Ishikawa (cell line): ENCODE results near the gene TBX1.

Experiments
- CEBPB ChIP-seq: IDR thresholded peaks from 2 replicates; pipeline ENCODE4 v1.6.1; 2012
- CREB1 ChIP-seq: IDR thresholded peaks from 2 replicates; pipeline ENCODE4 v1.6.1; 2012; ENCODE audit warnings: low read depth
- EGR1 ChIP-seq: IDR thresholded peaks from 2 replicates; pipeline ENCODE4 v1.6.1; 2012
- EP300 ChIP-seq: IDR thresholded peaks from 2 replicates; pipeline ENCODE4 v1.6.1; 2012; ENCODE audit warnings: borderline replicate concordance
- FOXM1 ChIP-seq: IDR thresholded peaks from 2 replicates; pipeline ENCODE4 v1.6.1; 2012; ENCODE audit warnings: low read depth, borderline replicate concordance
- NFIC ChIP-seq: IDR thresholded peaks from 2 replicates; pipeline ENCODE4 v1.6.1; 2012
- RAD21 ChIP-seq: IDR thresholded peaks from 2 replicates; pipeline ENCODE4 v1.6.1; 2012; ENCODE audit warnings: low read depth
- TAF1 ChIP-seq: IDR thresholded peaks from 2 replicates; pipeline ENCODE4 v1.6.1; 2012; ENCODE audit warnings: low read depth, mild to moderate bottlenecking
- TCF12 ChIP-seq: IDR thresholded peaks from 2 replicates; pipeline ENCODE4 v1.6.1; 2012; ENCODE audit warnings: low read depth
- TEAD4 ChIP-seq: IDR thresholded peaks from 2 replicates; pipeline ENCODE4 v1.6.1; 2012
- YY1 ChIP-seq: IDR thresholded peaks from 2 replicates; pipeline ENCODE4 v1.6.1; 2012; ENCODE audit warnings: low read depth
- ZBTB7A ChIP-seq: IDR thresholded peaks from 2 replicates; pipeline ENCODE4 v1.6.1; 2012; ENCODE audit warnings: low read depth
- TF ChIP-seq, protein P1 (sequence below): IDR thresholded peaks from 2 replicates; pipeline ENCODE4 v1.6.1; 2012; ENCODE audit warnings: low read depth, mild to moderate bottlenecking
- TF ChIP-seq, protein P2 (sequence below): IDR thresholded peaks from 2 replicates; pipeline ENCODE4 v1.6.1; 2012
- TF ChIP-seq, protein P3 (sequence below): IDR thresholded peaks from 2 replicates; pipeline ENCODE4 v1.6.1; 2012

The TBX1 gene

DNA sequence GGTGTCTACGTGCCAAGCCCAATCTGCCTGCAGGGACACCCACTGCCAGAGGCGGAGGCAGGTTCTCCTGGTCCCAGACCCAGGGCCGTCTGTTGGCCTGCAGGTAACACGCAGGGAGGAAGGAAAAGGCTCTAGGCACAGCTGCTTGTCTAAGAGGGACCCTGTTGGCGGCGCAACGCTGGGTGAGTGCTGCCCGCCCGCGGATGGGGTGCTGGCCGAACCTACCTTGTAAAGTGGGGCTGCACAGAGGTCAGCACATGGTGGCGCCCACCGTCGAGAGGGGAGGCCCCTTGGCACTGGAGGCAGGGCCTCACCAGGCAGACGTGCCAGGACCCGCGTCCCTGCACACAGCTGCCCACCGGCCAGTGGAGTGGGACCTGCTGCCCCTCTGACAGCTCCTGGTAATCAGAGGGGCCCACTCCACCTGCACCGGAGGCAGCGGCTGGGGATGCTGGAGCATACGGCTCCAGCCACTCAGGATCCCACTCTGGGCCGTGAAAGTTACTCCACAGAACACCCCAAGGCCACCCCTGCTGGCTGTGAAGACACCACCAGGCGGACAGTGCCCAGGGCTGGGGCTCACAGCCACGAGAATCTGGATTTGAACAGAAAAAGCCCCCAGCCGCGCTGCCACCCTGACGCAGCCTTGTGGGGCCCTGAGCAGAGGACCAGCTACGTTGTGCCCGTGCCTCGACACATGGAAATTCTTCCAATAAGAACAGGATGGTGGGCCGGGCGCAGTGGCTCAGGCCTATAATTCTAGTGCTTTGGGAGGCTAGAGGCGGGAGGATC, 24.0 kb downstream of the TBX1 start:
- TF ChIP-seq RAD21 (no peak), YY1 (no peak), TEAD4 (no peak), TCF12 (no peak), ZBTB7A (no peak), EGR1 (no peak), FOXM1 (no peak), EP300 (no peak)
- TF ChIP-seq, protein P1, sequence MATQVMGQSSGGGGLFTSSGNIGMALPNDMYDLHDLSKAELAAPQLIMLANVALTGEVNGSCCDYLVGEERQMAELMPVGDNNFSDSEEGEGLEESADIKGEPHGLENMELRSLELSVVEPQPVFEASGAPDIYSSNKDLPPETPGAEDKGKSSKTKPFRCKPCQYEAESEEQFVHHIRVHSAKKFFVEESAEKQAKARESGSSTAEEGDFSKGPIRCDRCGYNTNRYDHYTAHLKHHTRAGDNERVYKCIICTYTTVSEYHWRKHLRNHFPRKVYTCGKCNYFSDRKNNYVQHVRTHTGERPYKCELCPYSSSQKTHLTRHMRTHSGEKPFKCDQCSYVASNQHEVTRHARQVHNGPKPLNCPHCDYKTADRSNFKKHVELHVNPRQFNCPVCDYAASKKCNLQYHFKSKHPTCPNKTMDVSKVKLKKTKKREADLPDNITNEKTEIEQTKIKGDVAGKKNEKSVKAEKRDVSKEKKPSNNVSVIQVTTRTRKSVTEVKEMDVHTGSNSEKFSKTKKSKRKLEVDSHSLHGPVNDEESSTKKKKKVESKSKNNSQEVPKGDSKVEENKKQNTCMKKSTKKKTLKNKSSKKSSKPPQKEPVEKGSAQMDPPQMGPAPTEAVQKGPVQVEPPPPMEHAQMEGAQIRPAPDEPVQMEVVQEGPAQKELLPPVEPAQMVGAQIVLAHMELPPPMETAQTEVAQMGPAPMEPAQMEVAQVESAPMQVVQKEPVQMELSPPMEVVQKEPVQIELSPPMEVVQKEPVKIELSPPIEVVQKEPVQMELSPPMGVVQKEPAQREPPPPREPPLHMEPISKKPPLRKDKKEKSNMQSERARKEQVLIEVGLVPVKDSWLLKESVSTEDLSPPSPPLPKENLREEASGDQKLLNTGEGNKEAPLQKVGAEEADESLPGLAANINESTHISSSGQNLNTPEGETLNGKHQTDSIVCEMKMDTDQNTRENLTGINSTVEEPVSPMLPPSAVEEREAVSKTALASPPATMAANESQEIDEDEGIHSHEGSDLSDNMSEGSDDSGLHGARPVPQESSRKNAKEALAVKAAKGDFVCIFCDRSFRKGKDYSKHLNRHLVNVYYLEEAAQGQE = no peak
- TF ChIP-seq, protein P2, sequence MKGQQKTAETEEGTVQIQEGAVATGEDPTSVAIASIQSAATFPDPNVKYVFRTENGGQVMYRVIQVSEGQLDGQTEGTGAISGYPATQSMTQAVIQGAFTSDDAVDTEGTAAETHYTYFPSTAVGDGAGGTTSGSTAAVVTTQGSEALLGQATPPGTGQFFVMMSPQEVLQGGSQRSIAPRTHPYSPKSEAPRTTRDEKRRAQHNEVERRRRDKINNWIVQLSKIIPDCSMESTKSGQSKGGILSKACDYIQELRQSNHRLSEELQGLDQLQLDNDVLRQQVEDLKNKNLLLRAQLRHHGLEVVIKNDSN = no peak

DNA sequence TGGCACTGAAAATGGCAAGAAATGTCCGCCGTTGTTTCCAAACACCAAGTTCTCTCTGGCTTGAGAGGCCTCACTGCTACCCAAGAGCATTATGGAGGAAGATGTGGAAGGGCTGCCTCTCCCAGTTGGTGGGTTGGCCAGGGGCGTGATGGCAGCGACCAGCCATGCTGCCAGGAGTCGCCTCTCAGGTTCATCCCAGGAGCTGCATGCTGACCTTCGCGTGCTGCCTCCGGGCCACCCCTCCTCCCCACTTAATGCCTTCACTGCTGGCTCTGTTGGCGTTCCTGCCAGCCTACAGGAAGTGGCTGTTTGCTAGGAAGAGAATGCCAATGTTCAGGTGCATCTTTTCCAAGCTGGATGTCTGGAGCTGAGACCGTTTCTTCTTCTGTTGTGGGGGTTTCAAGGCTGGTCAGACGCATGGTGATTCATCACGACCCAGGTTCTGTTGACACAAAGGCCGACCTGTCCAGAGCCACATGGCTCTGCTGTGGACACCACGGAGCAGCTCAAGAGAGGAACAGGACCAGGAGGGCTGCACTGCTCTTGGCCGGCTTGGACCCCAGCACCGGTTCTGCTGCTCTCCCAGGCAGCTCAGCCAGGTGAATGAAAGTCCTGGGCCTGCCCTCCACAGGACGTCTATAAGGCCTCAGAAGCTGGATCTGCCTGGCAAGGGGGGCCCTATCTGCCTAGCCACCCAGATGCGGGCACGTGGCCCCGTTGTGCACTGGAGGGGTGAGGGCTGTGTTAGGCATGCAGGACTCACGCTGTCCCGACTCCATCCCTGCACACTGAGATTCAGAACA, 25.1 kb downstream of the TBX1 start:
- TF ChIP-seq ZBTB7A (no peak), TEAD4 (no peak), NFIC (no peak), RAD21 (no peak), TAF1 (no peak), TCF12 (no peak), EGR1 (no peak), EP300 (no peak), CEBPB (no peak), FOXM1 (no peak), YY1 (no peak), CREB1 (no peak)
- TF ChIP-seq, protein P2 = no peak
- TF ChIP-seq, protein P1 = no peak
- TF ChIP-seq, protein P3, sequence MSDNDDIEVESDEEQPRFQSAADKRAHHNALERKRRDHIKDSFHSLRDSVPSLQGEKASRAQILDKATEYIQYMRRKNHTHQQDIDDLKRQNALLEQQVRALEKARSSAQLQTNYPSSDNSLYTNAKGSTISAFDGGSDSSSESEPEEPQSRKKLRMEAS = no peak

DNA sequence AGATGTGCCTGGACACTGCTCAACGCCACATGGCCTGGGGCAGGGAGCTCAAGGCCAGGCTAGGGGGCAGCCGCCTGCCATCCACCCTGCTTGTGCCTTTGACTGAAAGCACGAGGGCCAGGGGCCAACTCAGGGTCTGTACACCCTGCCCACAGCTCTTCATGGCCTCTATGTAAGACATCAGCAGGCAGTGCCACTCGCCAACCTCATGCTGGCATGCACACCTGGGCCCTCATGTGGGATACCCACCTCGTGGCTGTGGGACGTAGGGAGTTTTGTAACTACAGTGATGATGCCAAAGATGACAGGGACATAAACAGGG, 25.6 kb downstream of the TBX1 start:
- TF ChIP-seq TAF1 (no peak), EP300 (no peak), EGR1 (no peak), RAD21 (no peak), CREB1 (no peak), TEAD4 (no peak), TCF12 (no peak), FOXM1 (no peak), NFIC (no peak), YY1 (no peak), CEBPB (no peak), ZBTB7A (no peak)
- TF ChIP-seq, protein P1 = no peak
- TF ChIP-seq, protein P3 = no peak
- TF ChIP-seq, protein P2 = no peak
